COLO829 (cell line): ENCODE measurements around the gene PRKAG2.
"Not testable (repeated sequence)": the region's sequence is repeated elsewhere in the genome, so short reads cannot be mapped to it uniquely, and the experiment has no call there.

Source experiments
- DNase-seq: peaks from one replicate; pipeline ENCODE4 v3.0.0; 2012; ENCODE audit warnings: low spot score

The PRKAG2 gene

GRCh38 chr7:151542606-151543130, 334.2 kb downstream of the PRKAG2 start:
- no peak for DNase-seq

GRCh38 chr7:151541709-151542499, 335.0 kb downstream of the PRKAG2 start:
- no peak for DNase-seq

GRCh38 chr7:151540146-151540545, 336.8 kb downstream of the PRKAG2 start:
- no peak for DNase-seq

GRCh38 chr7:151539088-151539671, 337.7 kb downstream of the PRKAG2 start:
- DNase-seq: no peak

GRCh38 chr7:151537818-151538561, 338.9 kb downstream of the PRKAG2 start:
- no peak for DNase-seq

GRCh38 chr7:151536178-151536577, 340.7 kb downstream of the PRKAG2 start:
- DNase-seq: not testable (repeated sequence)

- no peak for DNase-seq
These were observed 347.1 kb downstream of the PRKAG2 start for GRCh38 chr7:151529842-151530241.

GRCh38 chr7:151524845-151525244, 352.1 kb downstream of the PRKAG2 start:
- DNase-seq: no peak

GRCh38 chr7:151524331-151524730, 352.6 kb downstream of the PRKAG2 start:
- no peak for DNase-seq

GRCh38 chr7:151520419-151521261, 356.3 kb downstream of the PRKAG2 start:
- no peak for DNase-seq

- peak; percentile 77 for DNase-seq
These were observed 357.0 kb downstream of the PRKAG2 start, which contains the start of gene RHEB for GRCh38 chr7:151519765-151520418. Gene RHEB, minus strand, starts transcription at chr7:151519895. Its CDS starts 384 bp downstream, at chr7:151519511.

- not testable (repeated sequence) for DNase-seq
These were observed 357.8 kb downstream of the PRKAG2 start for GRCh38 chr7:151518947-151519764.

- no peak for DNase-seq
These were observed 358.6 kb downstream of the PRKAG2 start for GRCh38 chr7:151518105-151518946.

- no peak for DNase-seq
These were observed 359.3 kb downstream of the PRKAG2 start for GRCh38 chr7:151517601-151518104.

GRCh38 chr7:151515276-151515565, 361.7 kb downstream of the PRKAG2 start:
- DNase-seq: no peak

GRCh38 chr7:151514461-151515275, 362.2 kb downstream of the PRKAG2 start:
- no peak for DNase-seq

GRCh38 chr7:151513133-151513532, 363.8 kb downstream of the PRKAG2 start:
- DNase-seq: no peak

GRCh38 chr7:151512353-151512752, 364.6 kb downstream of the PRKAG2 start:
- no peak for DNase-seq
